Calu3 (cell line): ENCODE data around the gene CMIP. TPM values are rescaled to one million over a fixed set of nuclear protein-coding genes. Genes with fewer than 3 reads are reported as not detected.

Source experiments
- BruUV-seq: library from RNA; stranded (reverse); fragments of 400-500 nt; replicated peaks from 2 replicates; lab custom pipeline; 2021; lab: Mats Ljungman, UMichigan
- CTCF ChIA-PET: fragments of 300-600 bp; sonication (Branson Sonifier 250); formaldehyde crosslinking; loops from one replicate; lab custom pipeline; 2022; ENCODE audit warnings: antibody characterized with exemption; lab: Charles Lee
- DNase-seq: peaks from one replicate; pipeline ENCODE4 v3.0.0; 2022
- H3K27ac Mint-ChIP-seq: one replicate; pipeline ENCODE4 v1.8.0; 2022; ENCODE audit warnings: mixed read lengths; ENCODE audit not compliant: unreplicated experiment
- H3K27me3 Mint-ChIP-seq: one replicate; pipeline ENCODE4 v1.8.0; 2022; ENCODE audit warnings: mixed read lengths; ENCODE audit not compliant: unreplicated experiment
- H3K36me3 Mint-ChIP-seq: one replicate; pipeline ENCODE4 v1.8.0; 2022; ENCODE audit warnings: mild to moderate bottlenecking, moderate library complexity, mixed read lengths; ENCODE audit not compliant: insufficient read depth, unreplicated experiment
- H3K4me1 Mint-ChIP-seq: one replicate; pipeline ENCODE4 v1.8.0; 2022; ENCODE audit warnings: mild to moderate bottlenecking, low read depth, mixed read lengths; ENCODE audit not compliant: unreplicated experiment
- H3K4me3 Mint-ChIP-seq: one replicate; pipeline ENCODE4 v1.8.0; 2022; ENCODE audit warnings: mild to moderate bottlenecking, low read depth, moderate library complexity, mixed read lengths; ENCODE audit not compliant: unreplicated experiment
- H3K9me3 Mint-ChIP-seq: one replicate; pipeline ENCODE4 v1.8.0; 2022; ENCODE audit warnings: low read depth, mixed read lengths; ENCODE audit not compliant: unreplicated experiment
- intact Hi-C: fragments of 100-400 bp; cut with micrococcal nuclease; formaldehyde crosslinking; loops from one replicate; pipeline ENCODE4 v1.10.0; 2022; ENCODE audit not compliant: unreplicated experiment
- total RNA-seq: library from RNA; stranded (reverse); gene quantifications from 2 replicates; pipeline ENCODE4 v1.2.3, GENCODE V29; 2022
- TF ChIP-seq, protein P1 (sequence below): fragments of 200-600 bp; IDR thresholded peaks from one replicate; pipeline ENCODE4 v1.8.0; 2022; ENCODE audit warnings: antibody characterized with exemption; ENCODE audit not compliant: unreplicated experiment

The CMIP gene
- total RNA-seq, 1 experiment from 2014 or later, result 82.7 TPM

DNA sequence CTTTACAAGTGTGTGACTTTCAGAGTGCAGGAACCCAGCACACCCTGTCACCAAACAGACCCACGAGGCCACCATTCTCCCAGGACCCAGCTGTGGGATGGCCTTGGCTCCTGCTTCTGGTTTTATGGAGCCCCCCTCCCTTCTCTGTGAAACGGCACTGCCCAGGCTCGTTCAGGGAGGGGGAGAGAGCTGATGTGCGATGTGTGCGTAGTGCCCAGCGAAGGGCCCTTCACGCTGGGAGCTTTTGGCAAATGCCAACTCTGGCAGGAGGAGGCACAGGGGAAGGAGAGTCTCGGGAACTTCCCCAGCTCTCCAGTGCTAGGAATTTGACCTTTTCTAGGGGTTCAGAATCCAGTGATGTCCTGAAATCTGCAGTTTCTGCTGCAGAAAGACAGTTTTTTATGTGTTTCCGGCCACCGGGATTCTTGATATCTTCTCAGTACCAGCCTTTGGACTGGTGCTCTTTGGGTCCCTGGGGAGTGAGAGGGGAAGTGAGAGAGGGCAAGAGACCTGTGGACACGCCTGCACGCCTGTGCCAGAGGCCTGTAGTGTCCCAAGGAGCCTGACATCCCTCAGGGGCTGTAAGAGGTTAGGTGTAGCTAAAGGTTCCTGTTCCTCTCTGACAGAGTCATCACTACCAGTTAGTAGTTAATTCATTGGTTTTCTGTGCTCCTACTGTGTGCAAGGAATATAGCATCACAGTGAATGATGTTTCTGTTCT lies 45.1 kb downstream of the CMIP start:
- no peak for DNase-seq
- CTCF ChIA-PET, result no interaction called here
- Mint-ChIP-seq H3K27me3 (no peaks in the 10 kb centered on the region), H3K9me3 (no peaks in the 10 kb centered on the region), H3K27ac (no peak overlapping the region), H3K36me3 (peaks cover 22% of the 10 kb centered on the region), H3K4me3 (no peak overlapping the region), H3K4me1 (peaks cover 54% of the 10 kb centered on the region)
- intact Hi-C loops, result loop anchor here (5.0 kb wide), 1 partner anchor 42 kb away; no protein-coding TSS in a partner anchor
- TF ChIP-seq, protein P1, sequence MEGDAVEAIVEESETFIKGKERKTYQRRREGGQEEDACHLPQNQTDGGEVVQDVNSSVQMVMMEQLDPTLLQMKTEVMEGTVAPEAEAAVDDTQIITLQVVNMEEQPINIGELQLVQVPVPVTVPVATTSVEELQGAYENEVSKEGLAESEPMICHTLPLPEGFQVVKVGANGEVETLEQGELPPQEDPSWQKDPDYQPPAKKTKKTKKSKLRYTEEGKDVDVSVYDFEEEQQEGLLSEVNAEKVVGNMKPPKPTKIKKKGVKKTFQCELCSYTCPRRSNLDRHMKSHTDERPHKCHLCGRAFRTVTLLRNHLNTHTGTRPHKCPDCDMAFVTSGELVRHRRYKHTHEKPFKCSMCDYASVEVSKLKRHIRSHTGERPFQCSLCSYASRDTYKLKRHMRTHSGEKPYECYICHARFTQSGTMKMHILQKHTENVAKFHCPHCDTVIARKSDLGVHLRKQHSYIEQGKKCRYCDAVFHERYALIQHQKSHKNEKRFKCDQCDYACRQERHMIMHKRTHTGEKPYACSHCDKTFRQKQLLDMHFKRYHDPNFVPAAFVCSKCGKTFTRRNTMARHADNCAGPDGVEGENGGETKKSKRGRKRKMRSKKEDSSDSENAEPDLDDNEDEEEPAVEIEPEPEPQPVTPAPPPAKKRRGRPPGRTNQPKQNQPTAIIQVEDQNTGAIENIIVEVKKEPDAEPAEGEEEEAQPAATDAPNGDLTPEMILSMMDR, result no peak
- no TSS peak for BruUV-seq

DNA sequence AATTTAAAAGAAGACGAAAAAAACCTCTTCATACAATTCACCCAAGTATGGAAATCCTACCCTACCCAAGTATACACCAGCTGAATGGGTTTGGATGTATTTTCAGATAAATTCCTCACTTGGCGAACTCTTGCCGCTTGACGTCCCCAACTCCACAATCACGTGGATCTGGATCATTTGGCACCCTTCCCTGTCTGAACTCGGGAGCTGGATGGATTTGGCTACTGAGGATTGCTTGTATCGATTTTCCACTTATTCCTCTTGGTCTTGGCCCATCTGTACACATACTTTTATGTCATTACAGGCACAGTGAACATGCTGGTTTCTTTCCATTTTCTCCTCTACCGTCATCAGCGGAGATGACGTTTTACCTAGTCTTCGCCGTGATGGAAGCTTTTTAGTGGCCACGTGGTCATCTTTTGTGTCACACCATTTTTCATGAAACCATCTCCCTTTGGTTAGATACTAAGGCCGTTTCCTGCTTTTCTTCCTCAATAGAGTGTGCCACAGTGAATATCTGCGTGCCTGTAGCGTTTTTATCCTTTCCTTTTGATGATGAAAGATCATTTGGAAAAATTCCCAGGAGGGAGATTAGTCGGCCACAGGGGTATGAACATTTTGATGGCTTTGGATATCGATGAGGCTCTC lies 47.1 kb downstream of the CMIP start:
- intact Hi-C loops, result loop anchor here (5.0 kb wide), 1 partner anchor 44 kb away; no protein-coding TSS in a partner anchor
- CTCF ChIA-PET, result interaction anchor here (1.0 kb wide), 1 partner anchor 30 kb away, joined by 3 read pairs; no protein-coding TSS in a partner anchor
- TF ChIP-seq, protein P1, result no peak
- Mint-ChIP-seq H3K27ac (peak overlapping the region; percentile 74), H3K4me3 (no peak overlapping the region), H3K4me1 (peaks cover 42% of the 10 kb centered on the region), H3K9me3 (no peaks in the 10 kb centered on the region), H3K27me3 (no peaks in the 10 kb centered on the region), H3K36me3 (peaks cover 22% of the 10 kb centered on the region)
- no TSS peak for BruUV-seq
- DNase-seq, result no peak

DNA sequence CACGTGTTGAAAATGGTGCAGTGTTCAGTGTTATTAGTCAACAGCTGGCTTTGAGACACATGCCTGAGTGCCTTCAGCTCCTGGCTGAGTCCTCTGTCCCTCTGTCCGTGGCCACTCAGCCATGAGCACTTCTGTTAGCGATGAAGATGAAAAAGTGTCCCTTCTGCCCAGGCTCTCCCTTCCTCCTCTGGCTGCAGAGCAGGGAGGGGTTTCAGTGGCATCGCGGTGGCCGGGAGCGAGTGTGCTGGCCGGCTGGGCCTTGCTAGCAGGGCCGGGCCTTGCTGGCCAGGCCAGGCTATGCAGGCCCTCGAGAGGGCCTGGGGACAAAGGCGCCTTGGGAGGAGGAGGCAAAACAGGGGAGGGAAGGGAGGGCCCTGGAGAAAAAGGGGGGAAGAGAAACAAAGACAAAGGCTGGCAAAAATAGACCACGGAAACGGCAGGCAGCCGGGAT lies 47.7 kb downstream of the CMIP start:
- Mint-ChIP-seq H3K4me3 (no peak overlapping the region), H3K36me3 (peaks cover 22% of the 10 kb centered on the region), H3K27me3 (no peaks in the 10 kb centered on the region), H3K27ac (peak overlapping the region; percentile 74), H3K4me1 (peaks cover 42% of the 10 kb centered on the region), H3K9me3 (no peaks in the 10 kb centered on the region)
- no peak for DNase-seq
- intact Hi-C loops, result loop anchor here (5.0 kb wide), 1 partner anchor 45 kb away; no protein-coding TSS in a partner anchor
- TF ChIP-seq, protein P1, result no peak
- CTCF ChIA-PET, result interaction anchor here (1.2 kb wide), 1 partner anchor 11 kb away, joined by 3 read pairs; no protein-coding TSS in a partner anchor
- no TSS peak for BruUV-seq

DNA sequence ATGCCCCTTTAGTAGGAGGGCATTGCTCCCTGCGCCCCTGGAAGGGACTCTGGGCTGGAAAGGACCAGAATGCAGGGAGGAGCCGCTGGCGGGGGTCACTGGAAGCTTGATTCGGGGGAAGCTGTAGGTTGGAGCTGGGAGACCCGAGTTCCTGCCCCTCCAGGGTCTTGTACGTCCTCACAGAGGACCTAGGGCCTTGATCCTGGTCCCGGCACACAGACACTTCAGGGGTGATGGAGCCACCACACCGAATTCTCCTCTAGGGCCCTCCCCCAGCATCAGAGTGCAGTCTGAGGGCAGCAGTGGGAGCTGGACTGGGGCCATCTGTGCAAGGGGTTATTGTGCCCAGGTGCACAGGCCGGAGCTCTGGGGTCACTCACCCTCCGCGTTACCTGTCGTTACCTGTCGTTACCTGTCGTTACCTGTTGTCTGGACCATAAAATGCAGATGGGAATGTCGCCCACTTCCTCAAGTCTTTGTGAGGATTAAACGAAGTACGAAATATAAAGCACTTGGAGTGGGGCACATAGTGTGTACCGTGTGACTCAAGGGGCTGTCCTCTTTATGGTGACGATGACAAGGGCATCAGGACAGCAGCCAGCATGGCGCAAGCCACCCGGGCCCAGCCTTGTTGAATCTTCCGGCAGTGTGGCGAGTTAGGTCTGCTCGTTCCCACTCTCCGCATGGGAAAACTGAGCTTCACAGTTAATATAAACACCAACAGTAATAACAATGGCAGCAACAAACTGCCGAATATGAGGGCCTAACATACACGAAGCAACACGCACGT lies 48.6 kb downstream of the CMIP start:
- no peak for DNase-seq
- TSS peak; percentile 79 for BruUV-seq
- Mint-ChIP-seq H3K9me3 (no peaks in the 10 kb centered on the region), H3K4me1 (peaks cover 49% of the 10 kb centered on the region), H3K36me3 (peaks cover 27% of the 10 kb centered on the region), H3K27me3 (no peaks in the 10 kb centered on the region), H3K27ac (peak overlapping the region; percentile 74), H3K4me3 (peak overlapping the region; percentile 22)
- CTCF ChIA-PET, result interaction anchor here (0.9 to 1.2 kb wide), 4 partner anchors 10 to 94 kb away, joined by 3 to 4 read pairs (median 3); no protein-coding TSS in a partner anchor
- TF ChIP-seq, protein P1, result no peak
- intact Hi-C loops, result loop anchor here (5.0 kb wide), 1 partner anchor 46 kb away; no protein-coding TSS in a partner anchor
